Endothelial cell of umbilical vein (primary cell): ENCODE data around the gene ZNF837. TPM values are rescaled to one million over a fixed set of nuclear protein-coding genes. Genes with fewer than 3 reads are reported as not detected.

Experiments
- BruUV-seq: library from RNA; stranded (reverse); fragments of 400-500 nt; replicated peaks from 2 replicates; lab custom pipeline; 2021; lab: Mats Ljungman, UMichigan
- CTCF ChIA-PET: fragments of 300-600, 350-600 bp; sonication (Branson Sonifier 250); formaldehyde crosslinking; loops from one replicate; lab custom pipeline; 2021; ENCODE audit warnings: antibody characterized with exemption, inconsistent platforms; lab: Charles Lee
- POLR2A ChIA-PET: fragments of 300-600, 350-600 bp; sonication (Branson Sonifier 250); formaldehyde crosslinking; loops from one replicate; lab custom pipeline; 2021; ENCODE audit warnings: antibody characterized with exemption, inconsistent platforms; lab: Charles Lee
- DNase-seq: peaks from one replicate; pipeline ENCODE4 v3.0.0-alpha.2; 2011; ENCODE audit warnings: low read depth, low spot score
- FAIRE-seq: peaks from 2 replicates; lab custom pipeline; 2011; peaks lifted over from hg19 to GRCh38; lab: Jason Lieb, UNC
- H2AFZ ChIP-seq: 2 replicates; pipeline ENCODE4 v1.6.0; 2012; ENCODE audit warnings: low read depth, low read length, control low read depth, inconsistent platforms
- H3K27ac ChIP-seq: 2 replicates; pipeline ENCODE4 v1.5.1; 2011; ENCODE audit warnings: low read depth, mild to moderate bottlenecking, control low read depth, low read length, moderate library complexity; ENCODE audit not compliant: insufficient read depth
- H3K27me3 ChIP-seq, 2 experiments: 2 replicates each; pipeline versions ENCODE4 v1.6.0 to v1.6.1; 2011; ENCODE audit warnings: low read length in 2 of 2, mixed read lengths in 1 of 2; ENCODE audit not compliant: control insufficient read depth in 2 of 2, insufficient read depth in 2 of 2
- H3K36me3 ChIP-seq, 2 experiments: 2 replicates in 1 of 2; 3 replicates in 1 of 2; pipeline ENCODE4 v1.5.1; 2011; ENCODE audit warnings: low read length in 2 of 2, mild to moderate bottlenecking in 1 of 2, moderate library complexity in 1 of 2; ENCODE audit not compliant: control insufficient read depth in 2 of 2, insufficient read depth in 2 of 2; ENCODE audit errors: extremely low read depth in 1 of 2
- H3K4me1 ChIP-seq: 3 replicates; pipeline ENCODE4 v1.5.1; 2011; ENCODE audit warnings: mild to moderate bottlenecking, low read length; ENCODE audit not compliant: control insufficient read depth, insufficient read depth; ENCODE audit errors: extremely low read depth
- H3K4me2 ChIP-seq: 2 replicates; pipeline ENCODE4 v1.6.1; 2011; ENCODE audit warnings: low read length, control low read depth, mixed read lengths; ENCODE audit not compliant: insufficient read depth
- H3K4me3 ChIP-seq, 3 experiments: fragments of 200-600 bp in 1 of 3; sonication (generic), shearing (Covaris generic) in 1 of 3; replicated peaks in 1 of 3; 2 replicates each; pipeline ENCODE4 v1.5.1; 2011 to 2016; ENCODE audit warnings: control low read depth in 3 of 3, low read length in 3 of 3, mild to moderate bottlenecking in 2 of 3, inconsistent platforms in 1 of 3, low read depth in 1 of 3, moderate library complexity in 1 of 3; ENCODE audit not compliant: insufficient read depth in 1 of 3
- H3K79me2 ChIP-seq: 2 replicates; pipeline ENCODE4 v1.6.0; 2012; ENCODE audit warnings: low read length, inconsistent platforms; ENCODE audit not compliant: control insufficient read depth, insufficient read depth
- H3K9ac ChIP-seq: replicated peaks from 2 replicates; pipeline ENCODE3; 2011; ENCODE audit warnings: low read length, control low read depth; ENCODE audit not compliant: insufficient read depth; ENCODE audit errors: extremely low read depth
- H3K9me1 ChIP-seq: replicated peaks from 3 replicates; pipeline ENCODE4 v1.6.0; 2011; ENCODE audit warnings: mild to moderate bottlenecking, low read length; ENCODE audit not compliant: control insufficient read depth, insufficient read depth; ENCODE audit errors: extremely low read depth
- H3K9me3 ChIP-seq: replicated peaks from 2 replicates; pipeline ENCODE4 v1.5.1; 2012; ENCODE audit warnings: low read length, inconsistent platforms; ENCODE audit not compliant: control insufficient read depth, insufficient read depth
- H4K20me1 ChIP-seq: replicated peaks from 2 replicates; pipeline ENCODE3; 2011; ENCODE audit warnings: mild to moderate bottlenecking, low read length; ENCODE audit not compliant: control insufficient read depth, insufficient read depth; ENCODE audit errors: extremely low read depth
- FOS ChIP-seq: IDR thresholded peaks from 2 replicates; pipeline ENCODE4 v1.6.1; 2011; ENCODE audit warnings: mild to moderate bottlenecking, low read length, moderate library complexity, borderline replicate concordance; ENCODE audit not compliant: insufficient read depth
- GATA2 ChIP-seq: IDR thresholded peaks from 2 replicates; pipeline ENCODE4 v1.7.0; 2011; ENCODE audit warnings: low read depth, mild to moderate bottlenecking, moderate library complexity, mixed read lengths, low read length; ENCODE audit not compliant: insufficient read length, insufficient read depth
- JUN ChIP-seq: IDR thresholded peaks from 2 replicates; pipeline ENCODE4 v1.6.1; 2011; ENCODE audit warnings: borderline replicate concordance, low read depth; ENCODE audit not compliant: insufficient read length, insufficient read depth
- POLR2A ChIP-seq: IDR thresholded peaks from 2 replicates; pipeline ENCODE4 v1.6.1; 2012; ENCODE audit warnings: low read depth, mild to moderate bottlenecking, control low read depth, low read length
- POLR2AphosphoS5 ChIP-seq: IDR thresholded peaks from 2 replicates; pipeline ENCODE4 v1.6.1; 2012; ENCODE audit warnings: low read depth, mild to moderate bottlenecking, control low read depth, low read length, moderate library complexity; ENCODE audit not compliant: insufficient read depth
- dilution Hi-C: fragments of 300-500 bp; cut with MboI; formaldehyde crosslinking; loops from one replicate; pipeline ENCODE4 v1.15.0; 2019; ENCODE audit warnings: low sequenced_read_pairs; ENCODE audit not compliant: extremely low pct_ligation_motif_present
- intact Hi-C: fragments of 100-400 bp; cut with micrococcal nuclease; formaldehyde crosslinking; loops from one replicate; pipeline ENCODE4 v1.10.0; 2022
- polyA plus RNA-seq, 4 experiments: library from polyadenylated mRNA; depleted of rRNA in 3 of 4; stranded (reverse) in 3 of 4; unstranded in 1 of 4; fragments of >200 nt; gene quantifications; 2 replicates each; pipeline versions ENCODE4 v1.2.1 to v1.2.3, GENCODE V29; 2011 to 2012; ENCODE audit warnings: missing spikeins in 1 of 4
- total RNA-seq: library from RNA; stranded (reverse); gene quantifications from 2 replicates; pipeline ENCODE4 v1.2.3, GENCODE V29; 2021
- TF ChIP-seq, protein P1 (sequence below): IDR thresholded peaks from 2 replicates; pipeline ENCODE4 v1.6.1; 2011; ENCODE audit not compliant: insufficient read depth, insufficient read length
- TF ChIP-seq, protein P2 (sequence below), 2 donors: IDR thresholded peaks; 1 replicate in 1 of 2; 2 replicates in 1 of 2; pipeline ENCODE4 v1.5.1; 2011; ENCODE audit warnings: low read length in 2 of 2, mild to moderate bottlenecking in 2 of 2, moderate library complexity in 2 of 2, control low read depth in 1 of 2, inconsistent platforms in 1 of 2, low read depth in 1 of 2; ENCODE audit not compliant: insufficient read depth in 1 of 2; ENCODE audit errors: extremely low read depth in 1 of 2

ZNF837 gene
- total and polyA plus RNA-seq, 2 donors (not counting 3 experiments of a cell fraction or from before 2014, with no cell fraction given): 1.4 to 1.6 TPM

DNA sequence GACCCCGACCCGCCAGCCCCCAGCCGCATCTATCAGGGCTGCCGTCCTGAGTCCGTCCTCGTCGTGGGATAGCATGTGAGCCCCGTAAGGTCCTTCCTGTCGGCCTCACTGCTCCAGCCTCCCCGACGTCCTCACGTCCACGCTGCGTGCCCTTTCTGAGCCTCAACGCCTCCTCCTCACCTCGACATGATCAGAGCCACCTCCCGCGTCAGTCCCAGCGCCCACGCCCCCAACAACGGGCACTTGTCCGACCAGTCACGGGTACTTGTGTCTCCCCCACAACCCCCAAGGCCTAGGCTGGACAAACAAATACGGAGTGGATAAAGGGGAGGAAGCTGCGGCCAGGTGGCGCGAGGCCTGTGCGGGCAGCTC, 18.9 kb downstream of the ZNF837 start:
- dilution Hi-C loops (no loop called here), intact Hi-C loops (loop anchor here (1.0 to 2.0 kb wide), 8 partner anchors 19 to 179 kb away; partner anchors contain the start of genes ERVK3-1, ZNF274, ZNF446 and ZNF544)
- Histone ChIP-seq H3K4me2 (peak overlapping the region; percentile 73), H3K4me3 (peak overlapping the region; percentile 35 to 66 (median 51)), H3K9ac (peak overlapping the region; percentile 78), H3K79me2 (no peaks in the 10 kb centered on the region), H3K9me1 (no peaks in the 10 kb centered on the region), H2AFZ (peak overlapping the region; percentile 70), H3K27me3 (peaks cover 11 to 12% of the 10 kb centered on the region in 2 experiments), H4K20me1 (no peaks in the 10 kb centered on the region), H3K27ac (peak overlapping the region; percentile 57), H3K4me1 (peaks cover 5% of the 10 kb centered on the region), H3K9me3 (no peaks in the 10 kb centered on the region), H3K36me3 (no peaks in the 10 kb centered on the region)
- ChIA-PET CTCF (no interaction called here), POLR2A (interaction anchor here (1.0 to 1.2 kb wide), 2 partner anchors 14 to 19 kb away, joined by 3 to 6 read pairs; partner anchors contain the start of gene ZNF837)
- no peak for DNase-seq
- no peak for FAIRE-seq
- TF ChIP-seq POLR2A (no peak), GATA2 (no peak), JUN (no peak), POLR2AphosphoS5 (no peak)
- TF ChIP-seq, protein P1, sequence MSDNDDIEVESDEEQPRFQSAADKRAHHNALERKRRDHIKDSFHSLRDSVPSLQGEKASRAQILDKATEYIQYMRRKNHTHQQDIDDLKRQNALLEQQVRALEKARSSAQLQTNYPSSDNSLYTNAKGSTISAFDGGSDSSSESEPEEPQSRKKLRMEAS: peak; percentile 46
- BruUV-seq: no TSS peak

DNA sequence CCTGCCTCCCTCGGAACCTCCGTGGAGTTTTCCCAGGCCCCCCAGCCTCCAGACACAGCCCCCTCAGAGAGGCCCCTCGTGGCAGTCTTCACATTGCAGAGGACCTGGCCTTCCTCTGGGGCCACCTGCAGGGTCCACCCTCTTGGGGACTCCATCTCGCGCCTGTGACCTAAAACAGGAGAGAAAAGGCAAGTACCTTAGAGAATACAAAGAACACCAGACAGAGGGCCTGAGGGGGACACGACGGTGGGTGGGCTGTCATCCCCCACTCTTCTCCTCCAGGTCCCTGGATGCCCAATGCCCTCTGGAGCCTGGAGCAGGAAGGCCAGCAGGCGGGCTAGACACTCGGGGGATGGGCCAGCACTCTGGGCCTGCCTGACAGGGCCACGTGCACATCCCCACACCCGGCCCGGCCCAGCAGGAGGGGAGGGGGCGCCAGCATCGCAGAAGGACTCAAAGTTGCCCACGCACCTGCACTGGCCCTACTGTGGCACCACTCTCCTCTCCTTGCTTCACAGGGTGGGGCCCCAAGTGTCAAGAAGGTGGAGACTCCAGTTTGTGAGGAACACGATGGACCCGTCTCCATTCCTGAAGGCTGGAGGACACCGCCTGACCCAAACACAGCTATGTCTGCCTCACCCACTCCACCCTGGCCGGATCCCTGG, 23.2 kb downstream of the ZNF837 start:
- no peak for TF ChIP-seq POLR2AphosphoS5
- TF ChIP-seq, protein P1: no peak
- TF ChIP-seq FOS: no peak
- TF ChIP-seq GATA2: no peak
- TF ChIP-seq, protein P2, sequence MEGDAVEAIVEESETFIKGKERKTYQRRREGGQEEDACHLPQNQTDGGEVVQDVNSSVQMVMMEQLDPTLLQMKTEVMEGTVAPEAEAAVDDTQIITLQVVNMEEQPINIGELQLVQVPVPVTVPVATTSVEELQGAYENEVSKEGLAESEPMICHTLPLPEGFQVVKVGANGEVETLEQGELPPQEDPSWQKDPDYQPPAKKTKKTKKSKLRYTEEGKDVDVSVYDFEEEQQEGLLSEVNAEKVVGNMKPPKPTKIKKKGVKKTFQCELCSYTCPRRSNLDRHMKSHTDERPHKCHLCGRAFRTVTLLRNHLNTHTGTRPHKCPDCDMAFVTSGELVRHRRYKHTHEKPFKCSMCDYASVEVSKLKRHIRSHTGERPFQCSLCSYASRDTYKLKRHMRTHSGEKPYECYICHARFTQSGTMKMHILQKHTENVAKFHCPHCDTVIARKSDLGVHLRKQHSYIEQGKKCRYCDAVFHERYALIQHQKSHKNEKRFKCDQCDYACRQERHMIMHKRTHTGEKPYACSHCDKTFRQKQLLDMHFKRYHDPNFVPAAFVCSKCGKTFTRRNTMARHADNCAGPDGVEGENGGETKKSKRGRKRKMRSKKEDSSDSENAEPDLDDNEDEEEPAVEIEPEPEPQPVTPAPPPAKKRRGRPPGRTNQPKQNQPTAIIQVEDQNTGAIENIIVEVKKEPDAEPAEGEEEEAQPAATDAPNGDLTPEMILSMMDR (IDR thresholded peaks at IDR 0.05; ENCODE audit: extremely low read depth in 1 of 2, insufficient read depth in 1 of 2, low read depth in 1 of 2, low read length in 2 of 2): no peak
- H3K79me2 ChIP-seq: no peaks in the 10 kb centered on the region
- dilution Hi-C loops (no loop called here), intact Hi-C loops (no loop called here)
- no peak overlapping the region for H3K4me3 ChIP-seq
- DNase-seq (no peak), FAIRE-seq (no peak)
- ChIA-PET POLR2A (no interaction called here), CTCF (no interaction called here)
- no peaks in the 10 kb centered on the region for H3K9me1 ChIP-seq
- H3K4me1 ChIP-seq: peaks cover 8% of the 10 kb centered on the region
- H2AFZ ChIP-seq: no peak overlapping the region
- no peaks in the 10 kb centered on the region for H3K9me3 ChIP-seq
- no peaks in the 10 kb centered on the region for H4K20me1 ChIP-seq
- peaks cover 23 to 25% of the 10 kb centered on the region in 2 experiments for H3K27me3 ChIP-seq
- no peak overlapping the region for H3K27ac ChIP-seq
- no TSS peak for BruUV-seq
- no peaks in the 10 kb centered on the region for H3K36me3 ChIP-seq
- no peak overlapping the region for H3K4me2 ChIP-seq
- H3K9ac ChIP-seq: no peak overlapping the region
